IMR-90 (cell line): ENCODE data around the gene ZNF366.

Experiments
- CTCF ChIP-seq: conservative IDR thresholded peaks from 2 replicates; pipeline ENCODE4 v1.5.1; 2012; ENCODE audit warnings: mild to moderate bottlenecking, low read depth, low read length, improper control_type of control experiment
- FOS ChIP-seq: fragments of 150-350 bp; IDR thresholded peaks from 2 replicates; pipeline ENCODE4 v1.6.1; 2016; ENCODE audit warnings: low read depth, low read length
- MAFK ChIP-seq: IDR thresholded peaks from 2 replicates; pipeline ENCODE4 v1.6.1; 2012; ENCODE audit warnings: low read depth, low read length, improper control_type of control experiment
- POLR2A ChIP-seq: IDR thresholded peaks from 2 replicates; pipeline ENCODE4 v1.6.1; 2012; ENCODE audit warnings: mild to moderate bottlenecking, low read depth, low read length
- RAD21 ChIP-seq: IDR thresholded peaks from 2 replicates; pipeline ENCODE4 v1.6.1; 2012; ENCODE audit warnings: low read length, improper control_type of control experiment

GRCh38 chr5:72408127-72408526 lies 99.1 kb downstream of the ZNF366 start:
- no peak for TF ChIP-seq MAFK
- no peak for TF ChIP-seq FOS
- TF ChIP-seq CTCF, result no peak
- TF ChIP-seq POLR2A, result no peak
- TF ChIP-seq RAD21, result no peak
